Measurements from ENCODE around the gene ZSCAN32.

ZSCAN32 gene

DNA sequence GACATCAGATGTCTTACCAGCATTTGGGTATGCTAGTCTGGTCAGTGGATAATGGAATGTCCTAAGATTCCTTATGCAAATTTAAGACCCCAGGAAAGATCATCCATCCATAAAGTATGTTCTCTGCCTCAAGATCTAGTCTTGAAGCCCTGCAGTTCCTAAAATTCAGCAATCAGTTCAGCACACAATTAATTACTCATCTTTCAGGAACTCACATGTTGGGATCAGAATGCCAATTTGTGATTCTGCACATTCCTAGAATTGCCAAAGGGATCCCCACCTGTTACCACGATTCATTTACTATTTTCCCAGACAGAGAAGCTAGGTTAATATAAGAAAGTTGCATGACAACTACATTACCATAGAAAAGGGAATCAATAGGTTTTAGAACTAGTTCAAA lies 41.9 kb downstream of the ZSCAN32 start:
- no peak for DNase-seq

DNA sequence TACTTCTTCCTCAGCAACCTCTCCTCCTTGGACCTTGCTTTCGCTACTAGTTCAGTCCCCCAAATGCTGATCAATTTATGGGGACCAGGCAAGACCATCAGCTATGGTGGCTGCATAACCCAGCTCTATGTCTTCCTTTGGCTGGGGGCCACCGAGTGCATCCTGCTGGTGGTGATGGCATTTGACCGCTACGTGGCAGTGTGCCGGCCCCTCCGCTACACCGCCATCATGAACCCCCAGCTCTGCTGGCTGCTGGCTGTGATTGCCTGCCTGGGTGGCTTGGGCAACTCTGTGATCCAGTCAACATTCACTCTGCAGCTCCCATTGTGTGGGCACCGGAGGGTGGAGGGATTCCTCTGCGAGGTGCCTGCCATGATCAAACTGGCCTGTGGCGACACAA lies 44.7 kb downstream of the ZSCAN32 start:
- no peak for DNase-seq

DNA sequence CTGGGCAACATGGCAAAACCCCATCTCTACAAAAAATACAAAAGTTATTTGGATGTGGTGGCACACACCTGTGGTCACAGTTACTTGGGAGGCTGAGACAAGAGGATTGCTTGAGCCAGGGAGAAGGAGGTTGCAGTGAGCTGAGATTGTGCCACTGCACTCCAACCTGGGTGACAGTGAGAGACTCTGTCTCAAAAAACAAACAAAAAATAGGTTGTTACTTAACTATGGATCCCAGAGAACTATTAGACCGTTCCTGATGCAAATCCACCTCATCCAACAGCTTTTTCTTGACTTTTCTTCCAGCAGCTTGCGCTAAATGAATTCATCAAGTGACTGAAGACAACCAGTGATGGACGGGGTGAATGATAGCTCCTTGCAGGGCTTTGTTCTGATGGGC lies 45.2 kb downstream of the ZSCAN32 start, which contains the start of gene OR2C1:
OR2C1 (plus strand) TSS at position 301 of the 400 bp plus-strand sequence; CDS start at position 353, 52 bp downstream.
- DNase-seq, result no peak

DNA sequence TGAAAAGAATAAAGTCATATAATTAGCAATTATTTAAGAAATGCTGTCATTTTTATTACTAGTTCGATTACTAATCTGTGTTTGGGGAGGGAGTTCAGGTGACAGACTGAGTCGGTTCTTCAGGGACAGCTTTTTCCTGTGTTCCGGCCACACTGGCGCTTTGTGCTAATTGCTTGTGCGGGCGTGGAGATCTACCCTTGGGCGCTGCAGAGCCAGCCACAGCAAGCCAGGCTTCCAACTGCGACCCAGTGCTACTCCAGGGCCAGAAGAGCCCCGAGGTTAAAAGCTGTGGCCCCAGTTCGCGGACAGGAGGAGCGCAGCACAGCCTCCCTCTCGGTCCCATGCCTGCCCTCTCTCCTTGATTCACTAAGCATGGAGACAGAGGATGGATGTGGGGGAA lies 51.6 kb downstream of the ZSCAN32 start:
- no peak for DNase-seq

DNA sequence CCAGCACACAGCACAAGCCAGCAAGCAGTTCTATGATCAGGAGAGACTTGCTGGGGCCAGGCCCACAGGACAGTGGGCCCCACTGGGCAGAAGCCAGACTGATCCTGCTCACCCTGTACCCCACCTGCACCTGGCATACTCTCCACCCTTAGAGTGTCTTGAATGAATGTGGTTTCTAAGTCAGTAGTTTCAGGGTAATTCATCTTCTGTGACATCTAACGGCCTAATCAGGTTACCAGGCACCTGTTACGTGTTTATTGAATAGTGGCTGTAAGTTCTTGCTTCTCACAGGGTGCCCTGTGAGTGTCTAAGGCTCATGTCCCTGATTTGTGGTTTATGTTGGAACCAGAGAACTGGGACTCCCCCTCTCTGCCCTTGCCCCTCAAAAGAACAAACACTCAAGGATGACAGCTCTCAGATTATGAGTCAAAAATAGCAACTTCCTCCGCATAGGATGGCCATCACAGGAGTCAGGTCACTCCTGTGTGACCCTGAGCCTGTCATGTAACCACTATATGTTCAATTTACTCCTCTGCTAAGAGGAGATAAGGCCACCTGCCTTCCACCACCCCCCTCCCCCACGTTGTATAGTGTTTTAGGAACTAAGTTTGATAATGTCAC lies 52.1 kb downstream of the ZSCAN32 start:
- DNase-seq, result no peak

DNA sequence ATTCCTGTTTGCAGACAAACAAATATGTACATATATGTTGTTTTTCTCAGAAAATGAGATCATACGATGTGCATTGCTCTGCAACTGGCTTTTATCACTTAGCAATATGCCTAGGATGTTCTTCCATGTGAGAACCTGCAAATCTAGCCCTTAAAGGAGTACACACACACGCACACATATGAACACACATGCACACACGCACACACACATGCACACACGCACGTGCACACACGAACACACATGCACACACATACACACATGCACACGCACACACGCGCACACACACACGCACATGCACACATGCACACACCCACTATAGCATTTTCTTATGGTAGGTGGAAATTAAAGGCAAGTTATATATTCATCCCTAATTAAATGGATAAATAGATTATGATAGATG lies 53.2 kb downstream of the ZSCAN32 start:
- no peak for DNase-seq

DNA sequence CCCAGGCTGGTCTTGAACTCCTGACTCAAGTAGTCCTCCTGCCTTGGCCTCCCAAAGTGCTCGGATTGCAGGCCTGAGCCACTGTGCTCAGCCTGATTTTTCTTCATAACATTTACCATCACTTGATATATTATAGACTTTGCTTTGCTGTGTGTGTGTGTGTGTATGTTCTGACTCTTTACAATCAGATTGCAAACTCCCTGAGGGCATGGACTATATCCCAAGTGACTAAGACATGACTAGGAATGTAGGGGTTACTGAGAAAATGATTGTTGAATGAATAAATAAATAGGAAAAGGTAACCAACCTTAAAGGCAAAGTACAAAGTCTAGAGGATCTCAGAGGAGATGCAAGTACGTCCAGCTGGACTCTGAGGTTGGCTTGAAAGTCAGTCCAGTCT lies 54.8 kb downstream of the ZSCAN32 start:
- no peak for DNase-seq
